SK-N-SH (cell line): ENCODE results near the gene N4BP3. TPM values are rescaled to one million over a fixed set of nuclear protein-coding genes. Genes with fewer than 3 reads are reported as not detected.

Source experiments
- CTCF ChIA-PET: fragments of 300-600, 350-600 bp; formaldehyde crosslinking; extraction: SDS; loops from one replicate; lab custom pipeline; 2021; lab: Yijun Ruan, JAX
- POLR2A ChIA-PET: fragments of 350-600 bp; sonication (Branson Sonifier 250); formaldehyde crosslinking; extraction: SDS; loops from one replicate; lab custom pipeline; 2020; ENCODE audit warnings: antibody characterized with exemption, inconsistent platforms; lab: Yijun Ruan, JAX
- DNase-seq: peaks from one replicate; pipeline ENCODE4 v3.0.0; 2012
- H2AFZ ChIP-seq: fragments of 200-600 bp; sonication (generic); 2 replicates; pipeline ENCODE4 v1.8.1; 2016; ENCODE audit warnings: antibody characterized with exemption, mild to moderate bottlenecking, low read depth
- H3F3A ChIP-seq: fragments of 200-600 bp; sonication (generic); replicated peaks from 2 replicates; pipeline ENCODE3; 2016; ENCODE audit warnings: antibody characterized with exemption, mild to moderate bottlenecking; ENCODE audit not compliant: insufficient read depth
- H3K27ac ChIP-seq, 2 experiments: fragments of 200-500 bp in 1 of 2; fragments of 200-600 bp in 1 of 2; sonication (Bioruptor generic) in 1 of 2; sonication (generic), shearing (Covaris generic) in 1 of 2; 2 replicates each; pipeline versions ENCODE4 v1.5.1 to v1.6.1; 2014 to 2016; ENCODE audit warnings: low read depth in 2 of 2, inconsistent platforms in 1 of 2, low read length in 1 of 2, mild to moderate bottlenecking in 1 of 2, mixed read lengths in 1 of 2
- H3K27me3 ChIP-seq: fragments of 200-600 bp; sonication (generic), shearing (Covaris generic); 2 replicates; pipeline ENCODE4 v1.6.1; 2016; ENCODE audit warnings: mixed run types; ENCODE audit not compliant: insufficient read depth
- H3K36me3 ChIP-seq, 2 experiments: fragments of 200-500 bp in 1 of 2; fragments of 200-600 bp in 1 of 2; sonication (Bioruptor generic) in 1 of 2; sonication (generic) in 1 of 2; replicated peaks in 1 of 2; 2 replicates each; pipeline versions ENCODE3 to v1.5.1; 2014 to 2016; ENCODE audit warnings: low read length in 1 of 2, mild to moderate bottlenecking in 1 of 2; ENCODE audit not compliant: insufficient read depth in 2 of 2, control insufficient read depth in 1 of 2
- H3K4me1 ChIP-seq, 2 experiments: fragments of 200-500 bp in 1 of 2; fragments of 200-600 bp in 1 of 2; sonication (Bioruptor generic) in 1 of 2; sonication (generic), shearing (Covaris generic) in 1 of 2; 2 replicates each; pipeline versions ENCODE4 v1.5.1 to v1.6.1; 2014 to 2016; ENCODE audit warnings: low read depth in 1 of 2, low read length in 1 of 2, mixed run types in 1 of 2; ENCODE audit not compliant: insufficient read depth in 2 of 2, control insufficient read depth in 1 of 2
- H3K4me2 ChIP-seq: fragments of 200-600 bp; sonication (generic), shearing (Covaris generic); 2 replicates; pipeline ENCODE4 v1.6.1; 2017; ENCODE audit warnings: mixed run types
- H3K4me3 ChIP-seq, 2 experiments: fragments of 200-500 bp in 1 of 2; fragments of 200-600 bp in 1 of 2; sonication (Bioruptor generic) in 1 of 2; sonication (generic), shearing (Covaris generic) in 1 of 2; 2 replicates each; pipeline versions ENCODE4 v1.5.1 to v1.8.1; 2014 to 2016; ENCODE audit warnings: low read depth in 2 of 2, inconsistent platforms in 1 of 2, low read length in 1 of 2, mild to moderate bottlenecking in 1 of 2, mixed read lengths in 1 of 2, moderate library complexity in 1 of 2
- H3K79me2 ChIP-seq: fragments of 200-600 bp; sonication (generic); 2 replicates; pipeline ENCODE4 v1.8.1; 2017; ENCODE audit warnings: mild to moderate bottlenecking; ENCODE audit not compliant: insufficient read depth
- H3K9ac ChIP-seq: fragments of 200-600 bp; sonication (generic); 2 replicates; pipeline ENCODE4 v1.6.1; 2017; ENCODE audit warnings: mixed run types
- H3K9me2 ChIP-seq: fragments of 200-600 bp; sonication (generic); 2 replicates; pipeline ENCODE4 v1.6.1; 2017; ENCODE audit warnings: mixed run types
- H3K9me3 ChIP-seq: fragments of 200-600 bp; sonication (generic); 2 replicates; pipeline ENCODE4 v1.6.1; 2017; ENCODE audit warnings: mixed run types, mild to moderate bottlenecking, moderate library complexity
- H4K20me1 ChIP-seq: fragments of 200-600 bp; sonication (generic); 2 replicates; pipeline ENCODE4 v1.6.1; 2017; ENCODE audit warnings: mild to moderate bottlenecking, mixed run types; ENCODE audit not compliant: insufficient read depth
- CHD2 ChIP-seq: fragments of 150-350 bp; IDR thresholded peaks from 2 replicates; pipeline ENCODE4 v1.6.1; 2018; ENCODE audit warnings: low read length; ENCODE audit not compliant: partially characterized antibody
- CTCF ChIP-seq: fragments of 200-600 bp; sonication (generic); IDR thresholded peaks from 2 replicates; pipeline ENCODE4 v1.6.1; 2017; ENCODE audit warnings: antibody characterized with exemption, mild to moderate bottlenecking, moderate library complexity
- EP300 ChIP-seq, 2 experiments: IDR thresholded peaks; 2 replicates each; pipeline versions ENCODE4 v1.4.0 to v1.6.1; 2012; ENCODE audit warnings: borderline replicate concordance in 1 of 2, low read depth in 1 of 2, low read length in 1 of 2
- EZH2phosphoT487 ChIP-seq: fragments of 200-600 bp; sonication (generic); IDR thresholded peaks from 2 replicates; pipeline ENCODE4 v1.6.1; 2017; ENCODE audit warnings: low read depth, mixed run types, mild to moderate bottlenecking, antibody characterized with exemption, moderate library complexity, borderline replicate concordance
- FOXM1 ChIP-seq: IDR thresholded peaks from 2 replicates; pipeline ENCODE4 v1.4.0; 2012; ENCODE audit warnings: low read depth, mild to moderate bottlenecking
- JUND ChIP-seq: IDR thresholded peaks from 2 replicates; pipeline ENCODE4 v1.4.0; 2012
- MEF2A ChIP-seq: IDR thresholded peaks from 2 replicates; pipeline ENCODE4 v1.4.0; 2012; ENCODE audit warnings: low read depth, borderline replicate concordance
- NRF1 ChIP-seq: IDR thresholded peaks from 2 replicates; pipeline ENCODE4 v1.6.1; 2012; ENCODE audit warnings: low read depth, mild to moderate bottlenecking, low read length
- POLR2AphosphoS5 ChIP-seq: IDR thresholded peaks from 2 replicates; pipeline ENCODE4 v1.6.1; 2012; ENCODE audit warnings: low read depth, low read length
- RAD21 ChIP-seq: IDR thresholded peaks from 2 replicates; pipeline ENCODE4 v1.6.1; 2012; ENCODE audit warnings: mild to moderate bottlenecking, low read length
- REST ChIP-seq: IDR thresholded peaks from 2 replicates; pipeline ENCODE4 v1.6.1; 2012; ENCODE audit warnings: mild to moderate bottlenecking, low read depth, low read length, moderate library complexity
- TAF1 ChIP-seq: IDR thresholded peaks from 2 replicates; pipeline ENCODE4 v1.6.1; 2012; ENCODE audit warnings: low read depth, mild to moderate bottlenecking, low read length, moderate library complexity, borderline replicate concordance
- TEAD4 ChIP-seq: IDR thresholded peaks from 2 replicates; pipeline ENCODE4 v1.4.0; 2012; ENCODE audit warnings: mild to moderate bottlenecking, borderline replicate concordance; ENCODE audit not compliant: insufficient read depth
- YY1 ChIP-seq: IDR thresholded peaks from 2 replicates; pipeline ENCODE4 v1.4.0; 2012; ENCODE audit warnings: low read depth, mild to moderate bottlenecking
- WGBS: methylation state at CpG from one replicate; pipeline ENCODE4 v1.1.6; 2017; ENCODE audit warnings: low lambda C conversion rate; 5-methylcytosine and 5-hydroxymethylcytosine counted together
- polyA plus RNA-seq, 3 experiments: library from polyadenylated mRNA; depleted of rRNA; stranded (reverse); fragments of >200 nt; gene quantifications; 2 replicates each; pipeline ENCODE4 v1.2.3, GENCODE V29; 2012
- TF ChIP-seq, protein P1 (sequence below): IDR thresholded peaks from 2 replicates; pipeline ENCODE4 v1.4.0; 2012; ENCODE audit warnings: low read depth, borderline replicate concordance

Gene N4BP3
- polyA plus RNA-seq, 1 of the 3 experiments (the other 2 are of a cell fraction), result 0.28 TPM

GRCh38 chr5:178123966-178124925, 10.9 kb downstream of the N4BP3 start:
- TF ChIP-seq RAD21 (no peak), EZH2phosphoT487 (no peak), TEAD4 (no peak), MEF2A (no peak), FOXM1 (no peak), YY1 (no peak), NRF1 (no peak), EP300 (IDR thresholded peaks at IDR 0.05; ENCODE audit: borderline replicate concordance in 1 of 2, low read depth in 1 of 2, low read length in 1 of 2) (no peak), TAF1 (no peak), REST (no peak), JUND (no peak), POLR2AphosphoS5 (no peak), CTCF (no peak), CHD2 (no peak)
- TF ChIP-seq, protein P1, sequence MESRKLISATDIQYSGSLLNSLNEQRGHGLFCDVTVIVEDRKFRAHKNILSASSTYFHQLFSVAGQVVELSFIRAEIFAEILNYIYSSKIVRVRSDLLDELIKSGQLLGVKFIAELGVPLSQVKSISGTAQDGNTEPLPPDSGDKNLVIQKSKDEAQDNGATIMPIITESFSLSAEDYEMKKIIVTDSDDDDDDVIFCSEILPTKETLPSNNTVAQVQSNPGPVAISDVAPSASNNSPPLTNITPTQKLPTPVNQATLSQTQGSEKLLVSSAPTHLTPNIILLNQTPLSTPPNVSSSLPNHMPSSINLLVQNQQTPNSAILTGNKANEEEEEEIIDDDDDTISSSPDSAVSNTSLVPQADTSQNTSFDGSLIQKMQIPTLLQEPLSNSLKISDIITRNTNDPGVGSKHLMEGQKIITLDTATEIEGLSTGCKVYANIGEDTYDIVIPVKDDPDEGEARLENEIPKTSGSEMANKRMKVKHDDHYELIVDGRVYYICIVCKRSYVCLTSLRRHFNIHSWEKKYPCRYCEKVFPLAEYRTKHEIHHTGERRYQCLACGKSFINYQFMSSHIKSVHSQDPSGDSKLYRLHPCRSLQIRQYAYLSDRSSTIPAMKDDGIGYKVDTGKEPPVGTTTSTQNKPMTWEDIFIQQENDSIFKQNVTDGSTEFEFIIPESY, result no peak
- H3K9ac ChIP-seq, result no peak overlapping the region
- DNase-seq, result no peak
- H3F3A ChIP-seq, result no peaks in the 10 kb centered on the region
- H3K79me2 ChIP-seq, result no peaks in the 10 kb centered on the region
- H3K9me2 ChIP-seq, result no peaks in the 10 kb centered on the region
- peaks cover 0 to 29% of the 10 kb centered on the region in 2 experiments; a peak in 1 of 4 replicates for H3K4me1 ChIP-seq
- no peak overlapping the region for H3K4me2 ChIP-seq
- ChIA-PET CTCF (interaction anchor here (1.0 to 9.4 kb wide), 5 partner anchors 12 to 466 kb away, joined by 3 to 116 read pairs (median 3); partner anchors contain the start of gene COL23A1), POLR2A (no interaction called here)
- H3K27me3 ChIP-seq, result no peaks in the 10 kb centered on the region
- whole genome bisulfite sequencing, result 88% methylated on average over 8 of the region's 18 CpGs
- no peaks in the 10 kb centered on the region for H3K9me3 ChIP-seq
- no peak overlapping the region for H3K27ac ChIP-seq
- H3K36me3 ChIP-seq, result no peaks in the 10 kb centered on the region
- H3K4me3 ChIP-seq, result no peak overlapping the region
- no peak overlapping the region for H2AFZ ChIP-seq
- H4K20me1 ChIP-seq, result no peaks in the 10 kb centered on the region
